Astrocyte (in vitro differentiated cells and primary cell): ENCODE data around the gene LRRC7.

Experiments used
- CTCF ChIP-seq: IDR thresholded peaks from 2 replicates; pipeline ENCODE4 v1.5.1; 2011; ENCODE audit warnings: low read depth, mild to moderate bottlenecking, inconsistent platforms, low read length, moderate library complexity; ENCODE audit not compliant: insufficient read depth
- EZH2 ChIP-seq: IDR thresholded peaks from 2 replicates; pipeline ENCODE4 v1.6.1; 2012; ENCODE audit warnings: mild to moderate bottlenecking, low read length, inconsistent platforms; ENCODE audit not compliant: insufficient read depth

- TF ChIP-seq CTCF (no peak), EZH2 (no peak)
Observed at GRCh38 chr1:69847670-69848069, 279.9 kb downstream of the LRRC7 start.
